Measurements from ENCODE around the gene SHOC2.

DNA sequence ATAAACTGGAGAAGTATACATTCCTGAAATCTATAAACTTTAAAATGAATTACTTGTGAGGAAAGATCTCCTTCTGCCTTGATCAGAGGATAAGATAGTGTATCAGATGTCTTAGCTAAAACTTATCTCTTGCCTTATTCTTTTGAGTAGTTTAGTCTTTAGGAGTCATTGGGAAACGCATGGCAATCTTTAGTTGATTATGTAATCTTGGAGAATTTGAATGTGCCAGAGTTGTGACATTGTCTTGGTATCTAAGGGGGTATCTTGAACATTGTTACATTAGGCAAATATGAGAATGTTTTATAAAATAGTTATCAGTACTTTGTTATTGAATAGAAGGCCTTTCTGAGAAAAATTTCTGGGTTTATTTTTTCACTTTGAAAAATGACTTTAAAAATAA lies 95.8 kb downstream of the SHOC2 start:
- TF ChIP-seq EP300 (IDR thresholded peaks at IDR 0.05): no peak
- TF ChIP-seq POLR2A (IDR thresholded peaks at IDR 0.05): no peak
- TF ChIP-seq, protein P1, sequence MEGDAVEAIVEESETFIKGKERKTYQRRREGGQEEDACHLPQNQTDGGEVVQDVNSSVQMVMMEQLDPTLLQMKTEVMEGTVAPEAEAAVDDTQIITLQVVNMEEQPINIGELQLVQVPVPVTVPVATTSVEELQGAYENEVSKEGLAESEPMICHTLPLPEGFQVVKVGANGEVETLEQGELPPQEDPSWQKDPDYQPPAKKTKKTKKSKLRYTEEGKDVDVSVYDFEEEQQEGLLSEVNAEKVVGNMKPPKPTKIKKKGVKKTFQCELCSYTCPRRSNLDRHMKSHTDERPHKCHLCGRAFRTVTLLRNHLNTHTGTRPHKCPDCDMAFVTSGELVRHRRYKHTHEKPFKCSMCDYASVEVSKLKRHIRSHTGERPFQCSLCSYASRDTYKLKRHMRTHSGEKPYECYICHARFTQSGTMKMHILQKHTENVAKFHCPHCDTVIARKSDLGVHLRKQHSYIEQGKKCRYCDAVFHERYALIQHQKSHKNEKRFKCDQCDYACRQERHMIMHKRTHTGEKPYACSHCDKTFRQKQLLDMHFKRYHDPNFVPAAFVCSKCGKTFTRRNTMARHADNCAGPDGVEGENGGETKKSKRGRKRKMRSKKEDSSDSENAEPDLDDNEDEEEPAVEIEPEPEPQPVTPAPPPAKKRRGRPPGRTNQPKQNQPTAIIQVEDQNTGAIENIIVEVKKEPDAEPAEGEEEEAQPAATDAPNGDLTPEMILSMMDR (IDR thresholded peaks at IDR 0.05): no peak
